Motor neuron (in vitro differentiated cells): ENCODE results near the gene PCK2. TPM values are rescaled to one million over a fixed set of nuclear protein-coding genes. Genes with fewer than 3 reads are reported as not detected.

ENCODE experiments used
- ATAC-seq, 8 experiments: fragments of 200-7000 bp; cut with Tn5 transposase; replicated peaks in 6 of 8; 2 replicates each; pipeline ENCODE4 v1.8.0; 2021; ENCODE audit warnings: mild to moderate bottlenecking in 8 of 8, moderate library complexity in 8 of 8
- H3K27ac ChIP-seq, 2 donors: fragments of 250-450 bp; sonication (Bioruptor Pico); 2 replicates each; pipeline ENCODE4 v1.9.0; 2021; ENCODE audit warnings: antibody characterized with exemption in 2 of 2, mild to moderate bottlenecking in 2 of 2, moderate library complexity in 1 of 2
- H3K4me1 ChIP-seq, 2 donors: fragments of 250-450 bp; sonication (Bioruptor Pico); replicated peaks in 1 of 2; 2 replicates each; pipeline ENCODE4 v1.6.1; 2021; ENCODE audit warnings: antibody characterized with exemption in 2 of 2, mild to moderate bottlenecking in 2 of 2, moderate library complexity in 1 of 2
- H3K4me3 ChIP-seq, 5 donors: fragments of 250-450 bp; sonication (Bioruptor Pico); 2 replicates each; pipeline ENCODE4 v1.9.0; 2021; ENCODE audit warnings: antibody characterized with exemption in 5 of 5, mild to moderate bottlenecking in 5 of 5, moderate library complexity in 4 of 5
- WGBS, 10 experiments: fragments of 450-650 bp; shearing (Covaris generic); methylation state at CpG; one replicate each; pipeline ENCODE4 v1.0.0; 2022; 5-methylcytosine and 5-hydroxymethylcytosine counted together
- in situ Hi-C, 9 experiments: fragments of 400-800 bp; cut with MboI; loops; one replicate each; pipeline ENCODE4 v1.15.0; 2021; ENCODE audit warnings: low sequenced_read_pairs in 9 of 9, low pct_unique_long_range_greater_than_20kb in 2 of 9; ENCODE audit not compliant: unreplicated experiment in 9 of 9
- total RNA-seq, 8 experiments: library from RNA; unstranded; fragments of 300-600 nt; gene quantifications; 2 replicates each; pipeline versions ENCODE4 v1.2.3 to v1.2.4, GENCODE V29; 2022

The PCK2 gene
- total RNA-seq, 8 experiments from 2014 or later = 7.6 to 66.5 (median 33.2) TPM

GRCh38 chr14:24084440-24084839 is 9.7 kb upstream of the PCK2 start:
- in situ Hi-C loops = no loop called here
- 67 to 100% (median 100%) methylated on average over 1 to 2 of the region's 2 CpGs; no CpG with 5 or more reads in 7 of the 10 experiments for WGBS, 10 experiments
- H3K4me1 ChIP-seq = peaks cover 23 to 28% of the 10 kb centered on the region in 2 donors
- H3K27ac ChIP-seq = no peak overlapping the region
- ATAC-seq = no peak
- H3K4me3 ChIP-seq = no peak overlapping the region

GRCh38 chr14:24085215-24085614 is 8.9 kb upstream of the PCK2 start:
- Histone ChIP-seq H3K4me3 (no peak overlapping the region), H3K27ac (no peak overlapping the region), H3K4me1 (peaks cover 15 to 22% of the 10 kb centered on the region in 2 donors)
- in situ Hi-C loops = no loop called here
- whole genome bisulfite sequencing, 10 experiments = 78 to 100% (median 91%) methylated on average over 1 to 3 of the region's 3 CpGs; no CpG with 5 or more reads in 4 of the 10 experiments
- ATAC-seq = no peak

GRCh38 chr14:24086193-24086955 is 7.7 kb upstream of the PCK2 start:
- no peak overlapping the region for H3K27ac ChIP-seq
- no peak for ATAC-seq
- no peak overlapping the region for H3K4me3 ChIP-seq
- WGBS, 10 experiments = 60 to 89% (median 71%) methylated on average over 1 to 3 of the region's 3 CpGs; no CpG with 5 or more reads in 4 of the 10 experiments
- H3K4me1 ChIP-seq = peaks cover 10 to 18% of the 10 kb centered on the region in 2 donors
- in situ Hi-C loops = no loop called here

DNA sequence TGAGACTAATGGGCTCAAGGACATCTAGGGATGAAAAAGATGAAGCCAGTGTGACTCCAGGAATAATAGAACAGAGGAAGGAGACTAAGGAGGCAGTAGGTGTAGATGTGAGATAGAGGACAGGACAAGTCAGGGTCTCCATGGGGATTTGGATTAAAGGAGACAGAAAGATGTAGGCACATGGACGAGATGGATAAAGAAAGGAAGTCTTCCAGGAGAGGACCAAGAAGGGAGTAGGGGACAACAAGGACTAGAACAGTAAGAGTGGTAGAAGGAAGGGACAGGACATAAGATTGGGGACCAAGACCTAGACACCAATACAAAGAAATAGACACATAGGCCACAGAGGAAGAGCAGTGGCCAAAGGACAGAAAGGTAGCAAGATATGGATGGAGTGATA is 7.1 kb upstream of the PCK2 start:
- ATAC-seq = no peak
- 33 to 100% (median 80%) methylated on average over 1 of the region's 1 CpG; no CpG with 5 or more reads in 3 of the 10 experiments for WGBS, 10 experiments
- H3K4me1 ChIP-seq = peaks cover 3 to 11% of the 10 kb centered on the region in 2 donors
- in situ Hi-C loops = no loop called here
- H3K4me3 ChIP-seq = no peak overlapping the region
- no peak overlapping the region for H3K27ac ChIP-seq

DNA sequence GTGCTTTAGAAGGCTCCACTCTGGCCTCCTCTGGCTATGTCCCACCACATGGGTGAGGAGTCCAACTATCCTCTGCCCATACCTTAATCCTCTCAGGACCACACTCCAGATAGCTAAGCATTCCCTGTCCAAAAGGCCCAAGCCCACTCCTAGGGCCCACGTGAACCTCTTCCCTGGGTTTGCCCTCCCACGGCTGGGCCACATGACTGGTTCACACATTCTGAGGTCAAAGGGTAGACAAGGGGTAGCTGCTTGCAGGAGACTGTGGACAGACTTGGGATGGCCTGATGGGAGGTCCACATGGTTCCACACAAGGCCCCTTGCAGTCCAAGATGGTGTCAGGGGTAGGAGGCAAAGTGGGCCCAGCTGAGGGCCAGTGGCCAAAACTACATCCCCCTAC is 6.0 kb upstream of the PCK2 start:
- in situ Hi-C loops = no loop called here
- peaks cover 3 to 6% of the 10 kb centered on the region in 2 donors for H3K4me1 ChIP-seq
- H3K27ac ChIP-seq = no peak overlapping the region
- no peak overlapping the region for H3K4me3 ChIP-seq
- no peak for ATAC-seq
- WGBS, 10 experiments = 60 to 100% (median 77%) methylated on average over 1 to 2 of the region's 2 CpGs; no CpG with 5 or more reads in 5 of the 10 experiments

- Histone ChIP-seq H3K27ac (no peak overlapping the region), H3K4me1 (peaks cover 8 to 13% of the 10 kb centered on the region in 2 donors), H3K4me3 (no peak overlapping the region)
- WGBS, 10 experiments = 74 to 100% (median 86%) methylated on average over 1 to 3 of the region's 6 CpGs; no CpG with 5 or more reads in 2 of the 10 experiments
- no peak for ATAC-seq
- in situ Hi-C loops = no loop called here
Measured at GRCh38 chr14:24089890-24090289, 4.2 kb upstream of the PCK2 start.

GRCh38 chr14:24092110-24092504 is 2.0 kb upstream of the PCK2 start:
- Histone ChIP-seq H3K4me3 (no peak overlapping the region), H3K4me1 (peaks cover 19 to 24% of the 10 kb centered on the region in 2 donors), H3K27ac (no peak overlapping the region)
- peak in 3 of 8 experiments; percentile 9 to 34 (median 14) for ATAC-seq
- in situ Hi-C loops = no loop called here

DNA sequence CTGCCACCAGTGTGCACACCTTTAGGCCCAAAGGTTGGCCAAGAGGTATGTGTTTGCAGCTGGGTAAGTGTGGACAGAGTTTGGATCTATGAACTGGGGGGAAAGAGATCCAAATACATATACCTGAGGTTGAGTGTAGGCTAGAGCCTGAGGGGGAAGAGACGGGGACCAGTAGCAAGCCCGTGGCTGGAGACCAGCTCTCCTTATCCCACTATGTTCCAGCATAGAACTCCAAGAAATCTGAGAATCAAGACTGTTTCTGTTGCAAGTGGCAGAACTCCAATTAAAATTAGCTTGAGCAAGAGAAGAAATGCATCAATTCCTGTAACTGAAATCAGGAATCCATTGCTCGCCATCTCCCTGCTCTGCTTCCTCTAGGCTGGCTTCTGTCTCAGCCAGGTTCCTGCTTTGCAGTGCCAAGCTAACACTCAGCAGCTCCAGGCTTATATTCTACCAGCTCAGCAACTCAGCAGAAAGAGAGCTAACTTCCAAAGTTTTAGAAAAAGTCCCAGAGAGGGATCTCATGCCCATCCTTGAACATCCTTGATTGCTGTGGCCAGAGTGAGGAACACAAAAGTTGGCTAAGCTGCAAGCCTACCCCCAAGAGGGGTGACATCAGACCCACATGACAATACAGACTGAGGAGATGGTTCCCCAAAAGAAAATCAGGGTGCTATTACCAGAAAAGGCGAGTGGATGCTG is 1.5 kb upstream of the PCK2 start:
- no peak overlapping the region for H3K27ac ChIP-seq
- in situ Hi-C loops = no loop called here
- peaks cover 19 to 24% of the 10 kb centered on the region in 2 donors for H3K4me1 ChIP-seq
- 80 to 100% (median 89%) methylated on average over 1 to 4 of the region's 4 CpGs; no CpG with 5 or more reads in 1 of the 10 experiments for WGBS, 10 experiments
- ATAC-seq = no peak
- H3K4me3 ChIP-seq = no peak overlapping the region

GRCh38 chr14:24093207-24093900 is 757 bp upstream of the PCK2 start:
- ATAC-seq = no peak
- in situ Hi-C loops = no loop called here
- WGBS, 10 experiments = 77 to 100% (median 92%) methylated on average over 3 to 13 of the region's 19 CpGs; no CpG with 5 or more reads in 2 of the 10 experiments
- Histone ChIP-seq H3K4me1 (peaks cover 19 to 24% of the 10 kb centered on the region in 2 donors), H3K27ac (peak overlapping the region; percentile 90 to 94), H3K4me3 (peak overlapping the region; percentile 47 to 88 (median 66))

DNA sequence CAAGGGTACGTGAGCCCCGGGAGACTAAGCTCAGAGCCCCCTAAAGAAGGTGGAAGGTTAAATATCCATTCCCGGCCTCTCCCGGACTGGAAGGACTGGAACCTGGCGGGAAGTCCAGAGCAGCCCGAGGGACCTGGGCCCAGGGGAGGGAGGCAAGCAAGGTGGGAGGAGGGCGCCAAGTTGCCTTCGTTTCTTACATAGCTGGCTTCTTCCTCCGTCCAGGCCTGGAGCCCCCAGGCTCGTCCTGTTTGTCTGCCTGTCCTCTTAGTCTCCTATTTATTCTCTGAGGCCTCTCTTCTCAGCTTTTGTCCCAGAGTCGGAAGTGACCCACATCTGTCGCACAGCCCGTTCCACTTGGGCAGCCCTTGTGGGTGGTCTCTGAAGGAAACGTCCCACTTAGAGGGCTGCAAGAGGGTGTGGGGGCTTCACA is 745 bp downstream of the PCK2 start:
- peak overlapping the region; percentile 90 to 94 for H3K27ac ChIP-seq
- 0 to 12% (median 0%) methylated on average over 1 to 8 of the region's 14 CpGs; no CpG with 5 or more reads in 5 of the 10 experiments for WGBS, 10 experiments
- in situ Hi-C loops = no loop called here
- peak in 2 of 8 experiments; percentile 0 for ATAC-seq
- peak overlapping the region; percentile 47 to 88 (median 66) for H3K4me3 ChIP-seq
- H3K4me1 ChIP-seq = peaks cover 19 to 24% of the 10 kb centered on the region in 2 donors

DNA sequence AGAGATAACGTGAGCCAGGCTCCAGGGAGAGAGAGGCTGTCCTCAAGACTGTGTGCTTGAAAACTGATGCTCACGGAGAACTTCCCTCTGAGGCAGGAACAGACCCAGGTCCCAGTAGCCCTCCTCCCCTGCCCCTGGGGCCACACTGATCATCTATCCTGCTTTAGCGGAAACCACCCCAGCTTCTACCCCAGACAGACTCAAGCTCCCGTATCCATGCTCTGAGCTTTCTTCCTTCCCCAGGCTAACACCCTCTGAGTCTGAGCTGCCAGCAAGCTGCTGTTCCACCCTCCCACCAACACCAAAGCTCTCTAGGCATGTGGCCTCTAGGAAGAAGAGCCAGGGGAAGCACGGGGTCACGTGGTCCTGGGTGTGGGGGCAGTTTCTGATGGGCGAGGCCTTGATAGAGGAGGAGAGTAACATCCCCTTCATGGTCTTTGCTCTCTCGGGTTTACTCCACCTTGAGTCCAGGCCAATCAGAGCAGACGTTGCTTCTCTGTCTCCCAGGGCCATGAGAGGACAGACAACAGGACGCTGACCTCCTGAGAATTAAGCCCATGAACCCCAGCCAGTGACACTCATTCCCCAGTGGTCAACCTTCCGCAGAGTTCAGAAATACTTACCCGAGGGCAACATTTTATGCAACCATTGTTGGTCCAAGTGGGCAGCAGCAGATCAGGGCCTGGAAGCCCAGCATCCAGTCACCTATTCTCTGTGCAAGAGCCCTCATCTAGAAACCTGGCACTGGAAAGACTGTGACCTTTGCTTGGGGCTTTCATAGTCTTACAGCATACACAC is 1.4 kb downstream of the PCK2 start:
- peaks cover 16 to 20% of the 10 kb centered on the region in 2 donors for H3K4me1 ChIP-seq
- H3K4me3 ChIP-seq = peak overlapping the region; percentile 47 to 88 (median 66)
- 0 to 60% (median 44%) methylated on average over 1 to 6 of the region's 12 CpGs; no CpG with 5 or more reads in 3 of the 10 experiments for WGBS, 10 experiments
- peak overlapping the region; percentile 90 to 94 for H3K27ac ChIP-seq
- in situ Hi-C loops = no loop called here
- ATAC-seq = peak; percentile 2 to 38 (median 16)

DNA sequence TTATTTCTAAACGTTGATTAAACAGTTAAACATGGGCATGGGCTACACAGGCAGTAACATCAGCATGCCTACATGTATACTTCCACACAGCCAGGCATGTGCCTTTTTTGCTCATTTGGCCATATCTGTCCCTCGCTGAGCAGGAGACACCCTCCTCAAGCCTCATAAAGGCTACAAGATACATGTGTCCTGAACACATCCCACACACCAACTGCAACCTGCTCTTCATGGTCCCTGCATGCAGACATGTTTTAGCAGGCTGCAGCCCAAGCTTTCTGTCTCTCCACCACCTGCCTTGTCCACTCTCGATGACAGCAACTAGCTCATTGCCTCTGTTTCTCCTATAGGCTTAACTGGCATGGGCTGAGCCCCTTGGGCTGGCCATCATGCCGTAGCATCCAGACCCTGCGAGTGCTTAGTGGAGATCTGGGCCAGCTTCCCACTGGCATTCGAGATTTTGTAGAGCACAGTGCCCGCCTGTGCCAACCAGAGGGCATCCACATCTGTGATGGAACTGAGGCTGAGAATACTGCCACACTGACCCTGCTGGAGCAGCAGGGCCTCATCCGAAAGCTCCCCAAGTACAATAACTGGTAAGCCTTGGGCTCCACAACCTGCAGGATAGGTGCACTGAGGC is 2.6 kb downstream of the PCK2 start:
- ATAC-seq = no peak
- H3K27ac ChIP-seq = no peak overlapping the region
- H3K4me3 ChIP-seq = no peak overlapping the region
- 90 to 100% (median 96%) methylated on average over 1 to 4 of the region's 8 CpGs; no CpG with 5 or more reads in 5 of the 10 experiments for WGBS, 10 experiments
- in situ Hi-C loops = no loop called here
- H3K4me1 ChIP-seq = peaks cover 16 to 17% of the 10 kb centered on the region in 2 donors
